ENCODE results near the gene MARK1.

DNA sequence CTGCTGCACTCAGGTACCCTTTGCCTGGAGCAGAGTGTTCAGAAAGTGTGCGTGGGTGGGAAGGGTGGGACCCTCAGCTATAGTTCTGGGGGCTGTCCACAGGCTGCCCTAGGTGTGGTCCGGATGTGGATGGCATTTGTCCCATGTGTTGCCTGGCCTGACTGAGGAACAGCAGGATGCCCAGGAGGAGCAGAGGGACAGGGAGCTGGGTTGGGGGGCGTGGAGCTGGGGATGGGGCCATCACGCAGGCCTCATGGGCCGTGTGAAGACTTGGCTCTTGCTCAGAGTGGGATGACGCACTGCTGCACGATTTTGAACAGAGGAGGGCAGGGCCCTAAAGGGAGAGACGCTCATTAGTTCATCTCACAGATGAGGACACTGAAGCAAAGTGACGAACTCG is 179.2 kb downstream of the MARK1 start:
- no peak for TF ChIP-seq CTCF (conservative IDR thresholded peaks at IDR 0.05; ENCODE audit: low read length)
- no peak for TF ChIP-seq EZH2phosphoT487 (IDR thresholded peaks at IDR 0.05; ENCODE audit: borderline replicate concordance, low read depth, low read length)
